Measurements from ENCODE around the gene ZFAND2B.
"Not testable (repeated sequence)": the region's sequence is repeated elsewhere in the genome, so short reads cannot be mapped to it uniquely, and the experiment has no call there.

The ZFAND2B gene

GRCh38 chr2:219246559-219246958, 40.0 kb downstream of the ZFAND2B start:
- no peaks in the 10 kb centered on the region for H3K9me3 Mint-ChIP-seq

DNA sequence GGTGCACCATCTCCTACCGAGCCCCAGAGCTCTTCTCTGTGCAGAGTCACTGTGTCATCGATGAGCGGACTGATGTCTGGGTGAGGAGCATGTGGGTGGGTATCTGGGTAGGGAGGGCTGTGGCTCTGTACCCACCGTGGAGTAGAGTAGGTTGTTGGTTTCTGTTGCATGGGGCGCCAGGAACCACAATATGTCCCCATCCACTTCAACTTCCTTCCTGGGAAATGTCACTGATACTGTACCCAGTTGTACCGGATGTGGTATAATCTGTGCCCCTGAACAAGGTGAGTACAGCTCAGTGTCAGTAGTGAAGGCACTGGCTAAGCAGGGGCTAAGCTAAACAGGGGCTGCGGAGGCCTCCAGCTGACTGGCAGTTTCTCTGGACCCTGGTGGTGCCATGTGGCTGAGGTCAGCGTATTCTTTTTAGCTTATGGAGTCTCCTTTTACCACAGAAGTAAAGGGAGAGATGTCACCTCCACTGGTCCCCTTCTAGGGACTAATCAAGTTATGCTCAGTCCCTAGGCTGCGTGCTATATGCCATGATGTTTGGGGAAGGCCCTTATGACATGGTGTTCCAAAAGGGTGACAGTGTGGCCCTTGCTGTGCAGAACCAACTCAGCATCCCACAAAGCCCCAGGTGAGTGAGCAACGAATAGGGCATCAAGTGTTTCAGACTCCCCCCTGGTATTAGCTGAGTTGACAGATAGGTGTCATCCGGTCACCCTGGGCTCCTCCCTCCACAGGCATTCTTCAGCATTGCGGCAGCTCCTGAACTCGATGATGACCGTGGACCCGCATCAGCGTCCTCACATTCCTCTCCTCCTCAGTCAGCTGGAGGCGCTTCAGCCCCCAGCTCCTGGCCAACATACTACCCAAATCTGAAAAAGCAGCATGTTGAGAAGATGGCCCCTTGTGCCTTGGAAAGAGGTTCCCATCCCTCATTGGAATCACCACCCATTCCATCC, 41.4 kb downstream of the ZFAND2B start:
- peaks cover 86% of the 10 kb centered on the region for H3K4me1 Mint-ChIP-seq
- ATAC-seq (peak; percentile 83), DNase-seq (peak; percentile 50 to 81)
- no peaks in the 10 kb centered on the region for H3K27me3 Mint-ChIP-seq
- peak overlapping the region; percentile 25 to 59 for H3K27ac Mint-ChIP-seq
- H3K9me3 Mint-ChIP-seq = no peaks in the 10 kb centered on the region
- peak overlapping the region; percentile 68 to 79 for H3K4me3 Mint-ChIP-seq

More at GRCh38 chr2:219246559-219246958, 40.0 kb downstream of the ZFAND2B start:
- peak overlapping the region; percentile 68 to 79 for H3K4me3 Mint-ChIP-seq
- ATAC-seq (no peak), DNase-seq (no peak)
- no peaks in the 10 kb centered on the region for H3K27me3 Mint-ChIP-seq
- peaks cover 79% of the 10 kb centered on the region for H3K4me1 Mint-ChIP-seq
- peak overlapping the region; percentile 35 to 98 for H3K27ac Mint-ChIP-seq

DNA sequence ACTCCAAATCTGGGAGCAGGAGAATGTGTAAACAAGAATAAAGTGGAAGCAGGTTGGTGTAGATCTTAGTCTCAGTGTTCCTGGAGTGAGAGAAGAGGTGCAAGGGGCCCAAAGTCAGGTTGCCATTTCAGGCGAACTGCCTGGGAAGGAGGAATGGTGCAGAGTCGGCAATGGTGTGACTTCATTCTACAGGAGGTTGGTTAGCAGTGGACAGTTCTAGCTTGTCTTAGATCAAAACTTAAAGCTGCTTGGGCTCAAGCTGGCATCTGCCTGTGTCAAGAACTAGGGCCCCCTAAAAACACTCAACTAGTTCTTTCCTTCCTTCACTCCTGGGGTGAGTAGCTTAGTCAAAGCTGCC, 42.2 kb downstream of the ZFAND2B start:
- peak overlapping the region; percentile 0 to 84 for H3K27ac Mint-ChIP-seq
- DNase-seq (no peak), ATAC-seq (no peak)
- no peaks in the 10 kb centered on the region for H3K27me3 Mint-ChIP-seq
- peak overlapping the region; percentile 76 to 82 for H3K4me3 Mint-ChIP-seq
- no peaks in the 10 kb centered on the region for H3K9me3 Mint-ChIP-seq
- peaks cover 78% of the 10 kb centered on the region for H3K4me1 Mint-ChIP-seq

DNA sequence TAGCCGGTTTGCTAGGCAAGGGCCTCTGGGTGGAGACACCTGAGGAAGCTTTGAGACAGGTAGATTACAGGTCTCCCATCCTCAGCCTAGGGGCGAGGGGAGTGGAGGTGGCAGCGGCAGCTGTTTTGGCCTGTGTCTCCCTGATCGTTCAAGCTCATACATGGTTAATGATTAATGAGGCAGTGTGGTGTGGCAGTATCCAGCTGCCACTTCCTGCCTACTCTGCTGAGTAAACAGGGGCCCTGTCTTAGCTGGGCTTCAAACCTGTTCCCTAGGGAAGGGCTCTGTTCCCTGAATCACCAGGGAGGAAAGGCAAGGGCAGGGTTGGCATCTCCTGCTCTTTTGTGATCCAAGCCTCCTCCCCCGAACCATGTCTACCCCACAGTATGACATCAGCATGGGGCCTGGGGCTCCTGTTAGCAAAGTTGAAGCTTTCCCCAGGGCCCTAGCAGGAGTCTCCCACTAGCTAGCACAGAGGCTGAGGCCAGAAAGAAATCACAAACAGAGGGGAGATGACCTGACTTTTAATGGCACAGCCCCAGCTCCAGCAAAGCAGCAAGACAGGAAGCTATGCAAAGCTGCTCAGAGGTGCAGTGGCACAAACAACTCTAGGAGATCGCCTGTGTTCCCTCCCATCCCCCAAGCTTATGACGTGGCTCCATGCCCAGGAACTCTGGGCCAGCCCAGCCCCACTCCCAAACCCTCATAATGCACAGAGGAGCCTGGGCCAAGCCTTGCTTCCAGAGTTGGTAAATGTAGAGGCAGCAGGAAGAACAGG, 42.8 kb downstream of the ZFAND2B start:
- H3K4me3 Mint-ChIP-seq = peak overlapping the region; percentile 76 to 82
- no peaks in the 10 kb centered on the region for H3K27me3 Mint-ChIP-seq
- peaks cover 77% of the 10 kb centered on the region for H3K4me1 Mint-ChIP-seq
- DNase-seq = peak; percentile 27 to 41
- ATAC-seq = no peak
- no peaks in the 10 kb centered on the region for H3K9me3 Mint-ChIP-seq
- peak overlapping the region; percentile 69 to 84 for H3K27ac Mint-ChIP-seq

- Mint-ChIP-seq H3K27me3 (no peaks in the 10 kb centered on the region), H3K4me3 (peak overlapping the region; percentile 76 to 82), H3K4me1 (peaks cover 78% of the 10 kb centered on the region), H3K27ac (no peak overlapping the region), H3K9me3 (no peaks in the 10 kb centered on the region)
- no peak for DNase-seq
- ATAC-seq = no peak
Measured at GRCh38 chr2:219250049-219250781, 43.6 kb downstream of the ZFAND2B start.

- H3K27me3 Mint-ChIP-seq = no peaks in the 10 kb centered on the region
- no peaks in the 10 kb centered on the region for H3K9me3 Mint-ChIP-seq
- DNase-seq (no peak), ATAC-seq (no peak)
- peak overlapping the region in 1 of 2 donors; percentile 8 for H3K27ac Mint-ChIP-seq
- H3K4me1 Mint-ChIP-seq = peaks cover 82% of the 10 kb centered on the region
- H3K4me3 Mint-ChIP-seq = peak overlapping the region; percentile 71 to 84
Measured at GRCh38 chr2:219251656-219252055, 45.1 kb downstream of the ZFAND2B start.

- H3K9me3 Mint-ChIP-seq = no peaks in the 10 kb centered on the region
- H3K27ac Mint-ChIP-seq = peak overlapping the region in 1 of 2 donors; percentile 8
- H3K27me3 Mint-ChIP-seq = no peaks in the 10 kb centered on the region
- DNase-seq (peak; percentile 27 to 52), ATAC-seq (peak; percentile 3)
- peak overlapping the region; percentile 71 to 84 for H3K4me3 Mint-ChIP-seq
- H3K4me1 Mint-ChIP-seq = peaks cover 78% of the 10 kb centered on the region
Measured at GRCh38 chr2:219252084-219252483, 45.5 kb downstream of the ZFAND2B start.

- ATAC-seq = peak; percentile 0
Measured at GRCh38 chr2:219252570-219252899, 46.0 kb downstream of the ZFAND2B start.

DNA sequence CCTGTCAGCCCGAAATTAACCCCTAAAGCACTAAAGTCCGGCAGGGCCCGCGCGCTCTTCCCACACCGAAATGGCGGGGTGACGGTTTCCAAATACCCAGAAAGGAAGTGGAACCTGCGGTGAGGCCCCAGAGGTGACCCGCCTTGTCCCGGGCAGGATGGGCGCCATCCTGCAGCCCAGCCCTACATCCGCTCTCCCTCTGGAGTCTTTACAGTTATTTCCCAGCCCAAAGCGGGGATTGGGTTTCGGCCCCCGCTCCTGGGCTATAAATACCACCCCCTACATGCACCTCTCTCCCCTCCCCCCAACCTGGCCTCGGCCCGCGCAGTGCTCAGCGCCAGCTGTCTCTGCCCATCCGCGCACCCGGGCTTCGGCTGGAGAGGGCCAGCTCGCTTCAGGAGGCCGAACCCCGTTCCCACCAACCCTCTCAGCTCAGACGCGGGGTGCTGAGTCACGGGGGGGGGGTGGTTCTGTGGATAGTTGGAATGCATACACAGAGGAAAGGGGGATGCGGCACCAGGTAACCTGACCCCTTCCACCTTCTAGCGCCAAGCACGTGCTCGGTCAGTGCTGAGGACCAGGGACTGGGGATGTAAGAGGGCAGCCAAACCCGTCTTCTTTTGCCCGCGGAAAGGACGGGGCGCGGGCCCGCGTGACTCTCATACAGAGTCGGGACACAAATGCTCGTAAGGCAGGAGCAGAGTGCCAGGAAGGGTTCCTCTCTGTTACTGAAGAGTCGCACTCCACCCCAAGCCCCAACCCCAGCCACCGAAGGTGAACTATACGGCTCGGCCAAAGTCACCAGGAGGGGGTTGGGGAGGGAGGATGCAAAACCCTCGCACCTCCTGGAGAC, 46.5 kb downstream of the ZFAND2B start, which contains the start of gene TUBA4B:
TUBA4B (plus strand) TSS at position 344 of the 853 bp plus-strand sequence; CDS start at position 509, 165 bp downstream.
- DNase-seq (peak; percentile 41 to 65), ATAC-seq (peak; percentile 50)
- H3K27me3 Mint-ChIP-seq = no peaks in the 10 kb centered on the region
- H3K4me3 Mint-ChIP-seq = peak within 1 kb of the TSS; percentile 71 to 84
- peaks cover 67% of the 10 kb centered on the region for H3K4me1 Mint-ChIP-seq
- H3K9me3 Mint-ChIP-seq = no peaks in the 10 kb centered on the region
- H3K27ac Mint-ChIP-seq = peak within 1 kb of the TSS; percentile 95 to 97

More at GRCh38 chr2:219252570-219252899, 46.0 kb downstream of the ZFAND2B start:
- Mint-ChIP-seq H3K27ac (peak overlapping the region; percentile 95 to 97), H3K27me3 (no peaks in the 10 kb centered on the region), H3K9me3 (no peaks in the 10 kb centered on the region), H3K4me1 (peaks cover 73% of the 10 kb centered on the region), H3K4me3 (peak overlapping the region; percentile 71 to 84)
- DNase-seq = no peak

GRCh38 chr2:219253753-219254589, 47.4 kb downstream of the ZFAND2B start, which contains the start of gene TUBA4A:
TSS of gene TUBA4A (minus strand) at chr2:219253918. CDS start at chr2:219253858, 60 bp downstream.
- H3K27ac Mint-ChIP-seq = peak within 1 kb of the TSS; percentile 95 to 97
- H3K27me3 Mint-ChIP-seq = no peaks in the 10 kb centered on the region
- DNase-seq (peak; percentile 89 to 90), ATAC-seq (peak; percentile 80)
- no peaks in the 10 kb centered on the region for H3K9me3 Mint-ChIP-seq
- H3K4me3 Mint-ChIP-seq = peak within 1 kb of the TSS; percentile 71 to 84
- peaks cover 59% of the 10 kb centered on the region for H3K4me1 Mint-ChIP-seq

DNA sequence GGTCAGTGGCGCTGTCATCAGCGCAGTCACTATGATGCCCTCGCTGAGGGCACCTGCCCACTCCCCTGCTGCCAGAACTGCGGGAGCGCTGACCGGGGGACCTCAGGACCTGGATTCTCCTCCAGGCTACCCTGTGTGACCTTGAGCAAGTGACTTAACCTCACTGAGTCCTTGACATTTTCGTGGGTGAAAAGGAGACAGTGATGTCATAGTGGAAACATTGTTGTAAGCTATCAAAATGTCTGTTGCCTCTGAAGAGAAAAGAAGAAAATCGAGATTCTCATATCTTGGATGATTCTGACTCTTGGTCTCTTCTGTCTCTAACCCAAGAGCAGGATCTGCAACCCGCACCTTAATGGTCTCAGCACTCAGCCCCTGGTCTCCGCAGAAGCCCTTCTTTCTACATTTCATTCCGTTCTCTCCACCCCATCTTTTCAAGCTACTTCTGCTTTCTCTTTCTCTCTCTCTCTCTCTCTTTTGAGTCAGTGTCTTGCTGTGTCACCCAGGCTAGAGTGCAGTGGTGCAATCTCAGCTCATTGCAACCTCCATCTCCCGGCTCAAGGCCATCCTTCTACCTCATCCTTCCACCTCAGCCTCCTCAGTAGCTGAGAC, 48.1 kb downstream of the ZFAND2B start:
- H3K27me3 Mint-ChIP-seq = no peaks in the 10 kb centered on the region
- H3K4me3 Mint-ChIP-seq = peak overlapping the region; percentile 71 to 84
- peak overlapping the region; percentile 93 to 95 for H3K27ac Mint-ChIP-seq
- H3K9me3 Mint-ChIP-seq = no peaks in the 10 kb centered on the region
- DNase-seq (peak in 1 of 2 donors; percentile 57), ATAC-seq (peak; percentile 56)
- peaks cover 52% of the 10 kb centered on the region for H3K4me1 Mint-ChIP-seq

DNA sequence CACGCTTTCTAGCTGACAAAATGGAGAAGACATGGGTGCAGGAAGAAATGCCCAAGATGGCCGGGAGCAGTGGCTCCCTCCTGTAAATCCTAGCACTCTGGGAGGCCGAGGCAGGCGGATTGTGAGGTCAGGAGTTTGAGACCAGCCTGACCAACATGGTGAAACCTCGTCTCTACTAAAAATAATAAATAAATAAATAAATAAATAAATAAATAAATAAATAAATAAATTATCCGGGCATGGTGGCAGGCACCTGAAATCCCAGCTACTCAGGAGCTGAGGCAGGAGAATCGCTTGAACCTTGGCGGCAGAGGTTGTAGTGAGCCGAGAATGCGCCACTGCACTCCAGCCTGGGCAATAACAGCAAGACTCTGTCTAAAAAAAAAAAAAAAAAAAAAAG, 52.4 kb downstream of the ZFAND2B start:
- not testable (repeated sequence) for DNase-seq, ATAC-seq, H3K4me3 Mint-ChIP-seq, H3K9me3 Mint-ChIP-seq, H3K27ac Mint-ChIP-seq, H3K27me3 Mint-ChIP-seq
- peaks cover 37% of the 10 kb centered on the region for H3K4me1 Mint-ChIP-seq

All from stimulated activated naive CD8-positive, alpha-beta T cell treated with anti-CD3 and anti-CD28 coated beads, Interleukin-15, amount 100 ng/mL, for 72 hours (primary cell).